ENCODE data around the gene RELA.

The RELA gene

GRCh38 chr11:65625628-65626342, 36.9 kb downstream of the RELA start:
- H3K36me3 ChIP-seq (ENCODE audit: insufficient read depth, low read length) = peaks cover 82% of the 10 kb centered on the region
- H3K4me1 ChIP-seq (ENCODE audit: insufficient read depth, low read length) = no peaks in the 10 kb centered on the region
- no peak overlapping the region for H2AFZ ChIP-seq (ENCODE audit: low read depth, low read length)
- H3K27me3 ChIP-seq (ENCODE audit: insufficient read depth, low read length) = no peaks in the 10 kb centered on the region
- H3K9me3 ChIP-seq (ENCODE audit: low read length) = no peaks in the 10 kb centered on the region
- no peak overlapping the region for H3K4me3 ChIP-seq (ENCODE audit: low read length)

GRCh38 chr11:65624931-65625627, 37.6 kb downstream of the RELA start:
- Histone ChIP-seq H3K9me3 (ENCODE audit: low read length) (no peaks in the 10 kb centered on the region), H3K4me1 (ENCODE audit: insufficient read depth, low read length) (no peaks in the 10 kb centered on the region), H3K36me3 (ENCODE audit: insufficient read depth, low read length) (peaks cover 79% of the 10 kb centered on the region), H3K27me3 (ENCODE audit: insufficient read depth, low read length) (no peaks in the 10 kb centered on the region), H2AFZ (ENCODE audit: low read depth, low read length) (no peak overlapping the region), H3K4me3 (ENCODE audit: low read length) (no peak overlapping the region)

GRCh38 chr11:65623852-65624616, 38.7 kb downstream of the RELA start:
- Histone ChIP-seq H3K27me3 (ENCODE audit: insufficient read depth, low read length) (no peaks in the 10 kb centered on the region), H2AFZ (ENCODE audit: low read depth, low read length) (no peak overlapping the region), H3K36me3 (ENCODE audit: insufficient read depth, low read length) (peaks cover 79% of the 10 kb centered on the region), H3K4me3 (ENCODE audit: low read length) (no peak overlapping the region), H3K9me3 (ENCODE audit: low read length) (no peaks in the 10 kb centered on the region), H3K4me1 (ENCODE audit: insufficient read depth, low read length) (no peaks in the 10 kb centered on the region)

GRCh38 chr11:65623177-65623576, 39.5 kb downstream of the RELA start:
- H3K36me3 ChIP-seq (ENCODE audit: insufficient read depth, low read length) = peaks cover 80% of the 10 kb centered on the region

GRCh38 chr11:65622011-65622410, 40.7 kb downstream of the RELA start:
- Histone ChIP-seq H2AFZ (ENCODE audit: low read depth, low read length) (no peak overlapping the region), H3K4me1 (ENCODE audit: insufficient read depth, low read length) (peaks cover 4% of the 10 kb centered on the region), H3K36me3 (ENCODE audit: insufficient read depth, low read length) (peaks cover 80% of the 10 kb centered on the region), H3K27me3 (ENCODE audit: insufficient read depth, low read length) (no peaks in the 10 kb centered on the region), H3K4me3 (ENCODE audit: low read length) (no peak overlapping the region), H3K9me3 (ENCODE audit: low read length) (no peaks in the 10 kb centered on the region)

More at GRCh38 chr11:65623177-65623576, 39.5 kb downstream of the RELA start:
- no peaks in the 10 kb centered on the region for H3K4me1 ChIP-seq (ENCODE audit: insufficient read depth, low read length)
- no peak overlapping the region for H3K4me3 ChIP-seq (ENCODE audit: low read length)
- no peaks in the 10 kb centered on the region for H3K27me3 ChIP-seq (ENCODE audit: insufficient read depth, low read length)
- no peak overlapping the region for H2AFZ ChIP-seq (ENCODE audit: low read depth, low read length)
- H3K9me3 ChIP-seq (ENCODE audit: low read length) = no peaks in the 10 kb centered on the region

GRCh38 chr11:65621460-65621859, 41.3 kb downstream of the RELA start:
- Histone ChIP-seq H3K4me1 (ENCODE audit: insufficient read depth, low read length) (peaks cover 10% of the 10 kb centered on the region), H3K4me3 (ENCODE audit: low read length) (no peak overlapping the region), H3K9me3 (ENCODE audit: low read length) (no peaks in the 10 kb centered on the region), H2AFZ (ENCODE audit: low read depth, low read length) (no peak overlapping the region), H3K27me3 (ENCODE audit: insufficient read depth, low read length) (no peaks in the 10 kb centered on the region), H3K36me3 (ENCODE audit: insufficient read depth, low read length) (peaks cover 77% of the 10 kb centered on the region)

- Histone ChIP-seq H3K4me1 (ENCODE audit: insufficient read depth, low read length) (peaks cover 13% of the 10 kb centered on the region), H3K36me3 (ENCODE audit: insufficient read depth, low read length) (peaks cover 69% of the 10 kb centered on the region), H2AFZ (ENCODE audit: low read depth, low read length) (no peak overlapping the region), H3K9me3 (ENCODE audit: low read length) (no peaks in the 10 kb centered on the region), H3K27me3 (ENCODE audit: insufficient read depth, low read length) (no peaks in the 10 kb centered on the region), H3K4me3 (ENCODE audit: low read length) (no peak overlapping the region)
These were observed 42.0 kb downstream of the RELA start for GRCh38 chr11:65620666-65621065.

- Histone ChIP-seq H3K36me3 (ENCODE audit: insufficient read depth, low read length) (peaks cover 59% of the 10 kb centered on the region), H3K4me3 (ENCODE audit: low read length) (no peak overlapping the region), H3K9me3 (ENCODE audit: low read length) (no peaks in the 10 kb centered on the region)
These were observed 43.3 kb downstream of the RELA start for GRCh38 chr11:65619281-65619928.

GRCh38 chr11:65618763-65619162, 44.0 kb downstream of the RELA start:
- H3K27me3 ChIP-seq (ENCODE audit: insufficient read depth, low read length) = no peaks in the 10 kb centered on the region
- peaks cover 19% of the 10 kb centered on the region for H3K4me1 ChIP-seq (ENCODE audit: insufficient read depth, low read length)
- no peak overlapping the region for H2AFZ ChIP-seq (ENCODE audit: low read depth, low read length)
- no peak overlapping the region for H3K4me3 ChIP-seq (ENCODE audit: low read length)
- peaks cover 54% of the 10 kb centered on the region for H3K36me3 ChIP-seq (ENCODE audit: insufficient read depth, low read length)
- no peaks in the 10 kb centered on the region for H3K9me3 ChIP-seq (ENCODE audit: low read length)

More at GRCh38 chr11:65619281-65619928, 43.3 kb downstream of the RELA start:
- Histone ChIP-seq H3K4me1 (ENCODE audit: insufficient read depth, low read length) (peaks cover 13% of the 10 kb centered on the region), H3K27me3 (ENCODE audit: insufficient read depth, low read length) (no peaks in the 10 kb centered on the region), H2AFZ (ENCODE audit: low read depth, low read length) (no peak overlapping the region)

GRCh38 chr11:65617990-65618751, 44.5 kb downstream of the RELA start:
- Histone ChIP-seq H3K9me3 (ENCODE audit: low read length) (no peaks in the 10 kb centered on the region), H2AFZ (ENCODE audit: low read depth, low read length) (no peak overlapping the region), H3K36me3 (ENCODE audit: insufficient read depth, low read length) (peaks cover 51% of the 10 kb centered on the region), H3K27me3 (ENCODE audit: insufficient read depth, low read length) (no peaks in the 10 kb centered on the region), H3K4me3 (ENCODE audit: low read length) (no peak overlapping the region), H3K4me1 (ENCODE audit: insufficient read depth, low read length) (peaks cover 23% of the 10 kb centered on the region)

GRCh38 chr11:65617136-65617850, 45.4 kb downstream of the RELA start:
- no peak overlapping the region for H2AFZ ChIP-seq (ENCODE audit: low read depth, low read length)
- no peaks in the 10 kb centered on the region for H3K27me3 ChIP-seq (ENCODE audit: insufficient read depth, low read length)
- H3K36me3 ChIP-seq (ENCODE audit: insufficient read depth, low read length) = peaks cover 46% of the 10 kb centered on the region
- H3K4me3 ChIP-seq (ENCODE audit: low read length) = peak overlapping the region; percentile 83
- peaks cover 31% of the 10 kb centered on the region for H3K4me1 ChIP-seq (ENCODE audit: insufficient read depth, low read length)
- H3K9me3 ChIP-seq (ENCODE audit: low read length) = no peaks in the 10 kb centered on the region

GRCh38 chr11:65616575-65617001, 46.1 kb downstream of the RELA start:
- peaks cover 40% of the 10 kb centered on the region for H3K36me3 ChIP-seq (ENCODE audit: insufficient read depth, low read length)

More at GRCh38 chr11:65616575-65617001, 46.1 kb downstream of the RELA start:
- H3K9me3 ChIP-seq (ENCODE audit: low read length) = no peaks in the 10 kb centered on the region
- no peak overlapping the region for H2AFZ ChIP-seq (ENCODE audit: low read depth, low read length)
- peaks cover 38% of the 10 kb centered on the region for H3K4me1 ChIP-seq (ENCODE audit: insufficient read depth, low read length)
- H3K4me3 ChIP-seq (ENCODE audit: low read length) = peak overlapping the region; percentile 83
- H3K27me3 ChIP-seq (ENCODE audit: insufficient read depth, low read length) = no peaks in the 10 kb centered on the region
